Stimulated activated CD8-positive, alpha-beta memory T cell treated with anti-CD3 and anti-CD28 coated beads, Interleukin-15, amount 100 ng/mL, for 4 hours (primary cell): Measurements from ENCODE around the gene PPARA.
"Not testable (repeated sequence)": the region's sequence is repeated elsewhere in the genome, so short reads cannot be mapped to it uniquely, and the experiment has no call there.

Experiments
- DNase-seq, 2 donors: peaks; one replicate each; pipeline ENCODE4 v3.0.0-alpha.2; 2020; ENCODE audit warnings: low read depth in 2 of 2

The PPARA gene

DNA sequence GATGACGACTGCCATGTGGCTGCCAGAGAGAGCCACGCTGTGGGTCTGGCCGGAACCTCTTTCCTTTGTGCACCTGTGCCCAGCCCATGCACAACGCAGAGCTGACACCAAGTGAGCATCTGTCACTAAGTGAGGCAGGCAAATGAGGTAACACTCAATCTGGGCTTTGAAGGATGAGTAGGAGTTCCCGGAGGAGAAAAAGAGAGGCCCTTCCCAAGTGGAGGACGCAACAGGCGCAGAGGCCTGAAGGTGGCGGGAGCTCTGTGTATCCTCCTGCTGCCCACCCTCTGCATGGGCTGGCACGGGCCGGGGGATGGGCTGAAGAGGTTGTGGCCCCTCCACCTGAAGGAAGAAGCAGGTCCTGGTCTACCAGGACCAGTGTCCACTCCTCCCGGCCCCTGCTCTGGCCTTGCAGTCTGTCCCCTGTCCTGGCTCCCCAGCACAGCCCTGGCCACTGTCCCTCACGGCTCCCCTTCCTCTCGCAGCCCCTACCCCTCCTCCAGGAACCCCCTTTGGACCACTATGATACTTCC, 23.4 kb upstream of the PPARA start:
- no peak for DNase-seq

DNA sequence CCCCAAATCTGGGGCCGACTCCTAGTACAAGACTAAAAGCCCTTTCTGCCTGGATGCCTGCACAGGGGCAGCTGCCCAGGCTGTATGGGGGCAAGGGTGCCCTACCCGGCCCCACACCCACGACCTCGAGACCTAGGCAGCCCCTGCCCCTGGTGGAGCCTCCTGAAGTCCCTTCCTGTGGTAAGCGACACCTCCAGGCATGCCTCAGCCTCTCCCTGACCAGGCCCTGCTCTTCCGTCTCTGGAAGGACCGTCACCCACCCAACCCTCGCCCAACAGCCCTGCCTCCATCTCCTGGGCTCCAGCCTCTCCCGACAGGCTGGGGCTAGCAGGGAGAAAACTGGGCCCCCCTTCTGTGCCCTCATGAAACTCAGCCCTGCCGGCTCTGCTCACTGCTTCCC, 22.8 kb upstream of the PPARA start:
- DNase-seq, result no peak

DNA sequence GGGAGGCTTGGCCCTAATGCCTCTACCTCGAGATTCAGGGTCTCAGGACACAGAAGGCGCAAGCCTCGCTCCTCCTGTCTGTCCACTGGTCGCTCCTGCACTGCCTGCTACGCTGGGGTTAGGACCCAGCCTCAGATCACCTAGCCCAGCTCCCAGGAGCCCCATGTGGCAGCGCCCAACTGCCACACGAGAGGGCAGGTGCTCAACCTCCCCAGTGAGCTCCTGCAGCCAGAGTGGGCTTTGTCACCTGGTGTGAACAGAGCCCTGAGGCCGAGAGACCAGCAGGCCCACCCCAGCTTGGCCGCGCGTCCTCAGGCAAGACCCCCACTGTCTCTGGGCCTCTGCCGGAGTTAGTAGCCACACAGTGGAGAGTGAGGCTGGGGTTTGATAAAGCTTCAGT, 21.7 kb upstream of the PPARA start:
- DNase-seq, result no peak

DNA sequence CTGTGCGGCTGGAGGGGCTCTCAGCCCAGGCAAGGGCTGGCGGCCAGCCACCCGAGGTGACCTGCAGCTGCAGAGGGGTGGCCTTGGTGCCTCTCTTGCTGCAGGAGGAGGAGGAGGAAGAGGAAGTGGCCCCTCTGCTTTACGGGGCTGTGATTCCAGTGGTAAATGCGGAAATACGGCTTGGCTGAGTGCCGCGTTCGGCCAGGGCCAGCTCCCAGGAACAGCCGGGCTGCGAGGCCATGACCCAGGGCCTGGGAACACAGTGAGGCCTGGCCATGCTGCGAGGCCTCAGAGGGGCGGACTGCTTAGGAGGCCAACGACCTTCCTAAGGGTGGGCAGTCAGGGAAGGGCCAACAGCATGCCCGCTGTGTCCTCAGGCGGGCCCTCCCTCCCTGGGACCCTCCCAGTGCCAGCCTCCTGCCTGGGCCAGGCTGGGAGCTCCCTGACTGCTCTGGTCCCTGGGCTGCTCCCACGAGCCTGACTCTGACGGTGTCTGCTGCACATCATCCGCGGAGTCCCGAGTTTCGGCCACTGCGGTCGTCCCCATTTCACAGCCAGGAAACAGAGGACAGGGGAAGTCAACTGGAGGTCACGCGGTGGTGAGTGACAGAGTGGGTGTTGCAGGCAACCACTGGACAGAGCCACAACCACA, 20.8 kb upstream of the PPARA start:
- DNase-seq, result no peak

DNA sequence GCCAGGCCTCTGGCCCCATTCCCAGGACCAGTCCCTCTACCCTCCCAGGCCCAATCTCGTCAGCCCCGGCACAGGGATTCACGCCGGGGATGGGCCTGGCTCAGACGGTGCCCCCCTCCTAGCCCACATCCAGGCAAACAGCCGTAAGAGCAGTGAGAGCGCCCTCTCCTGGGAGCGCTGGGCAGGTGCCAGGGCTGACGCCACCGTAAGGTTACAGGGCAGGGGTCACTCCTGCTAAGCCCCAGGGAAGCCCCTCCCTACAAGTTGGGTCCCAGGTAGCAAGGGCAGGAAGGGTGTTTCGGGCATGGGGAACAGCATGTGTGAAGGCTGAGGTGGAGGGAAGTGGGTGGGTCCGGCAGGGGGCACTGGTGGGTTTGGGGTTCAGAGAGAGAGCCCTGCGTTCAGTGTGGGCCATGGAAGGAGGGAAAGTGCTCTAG, 19.2 kb upstream of the PPARA start:
- no peak for DNase-seq

DNA sequence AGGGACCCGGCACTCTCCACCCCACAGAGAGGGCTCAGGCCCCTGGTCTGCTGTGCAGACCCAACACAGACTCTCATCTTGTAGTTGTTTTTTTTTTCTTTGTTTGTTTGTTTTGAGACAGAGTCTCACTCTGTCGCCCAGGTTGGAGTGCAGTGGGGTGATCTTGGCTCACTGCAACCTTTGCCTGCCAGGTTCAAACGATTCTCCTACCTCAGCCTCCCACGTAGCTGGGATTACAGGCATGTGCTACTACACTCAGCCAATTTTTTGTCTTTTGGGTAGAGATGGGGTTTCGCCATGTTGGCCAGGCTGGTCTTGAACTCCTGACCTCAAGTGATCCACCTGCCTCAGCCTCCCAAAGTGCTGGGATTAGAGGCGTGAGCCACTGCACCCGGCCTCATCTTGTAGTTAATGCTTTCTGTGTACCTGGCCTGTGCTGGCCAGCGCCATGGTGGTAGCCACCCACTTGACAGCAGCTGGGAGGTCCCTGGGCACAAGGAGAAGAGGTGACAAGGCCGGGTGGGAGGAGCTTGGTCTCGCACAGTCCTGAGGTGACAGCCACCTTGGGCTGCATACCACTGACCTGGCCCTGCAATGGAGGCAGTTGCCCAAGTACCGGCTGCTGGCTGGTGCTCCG, 18.0 kb upstream of the PPARA start:
- DNase-seq, result not testable (repeated sequence)

DNA sequence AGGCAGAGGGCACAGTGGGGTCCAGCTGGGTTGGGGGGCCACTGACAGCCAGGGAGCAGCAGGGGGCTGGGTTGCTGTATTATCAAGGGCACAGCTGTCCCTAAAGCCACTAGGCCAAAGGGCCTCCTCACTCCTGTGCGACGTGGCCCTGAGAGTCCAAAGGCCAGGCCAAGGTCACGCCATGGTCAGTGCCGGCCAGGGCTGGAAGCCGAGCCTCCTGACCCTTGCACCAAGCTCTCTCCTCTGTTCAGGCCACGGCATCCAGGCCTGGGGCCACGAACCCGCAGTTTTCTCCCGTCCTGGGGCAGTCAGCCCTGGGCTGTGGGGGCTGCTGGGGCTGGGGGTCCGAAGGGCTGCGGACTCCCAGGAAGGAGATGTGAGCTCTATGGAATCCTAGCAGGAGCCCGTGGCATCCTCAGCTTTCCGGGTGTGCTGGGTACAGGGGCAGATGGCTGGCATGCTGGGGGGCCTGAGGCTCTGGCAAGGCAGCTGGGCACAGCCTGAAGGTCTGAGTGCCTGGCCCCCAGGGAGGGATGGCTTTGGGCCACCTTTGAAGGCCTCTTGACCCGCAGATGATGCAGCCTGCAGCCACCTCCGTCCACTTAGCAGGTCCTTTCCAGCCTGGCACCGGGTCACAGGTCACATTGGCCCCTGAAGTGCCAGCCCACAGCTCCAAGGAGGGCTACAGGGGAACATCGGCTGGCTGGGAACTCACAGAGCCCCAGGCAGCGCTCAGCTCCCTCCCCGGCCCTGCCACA, 17.3 kb upstream of the PPARA start:
- DNase-seq, result no peak

DNA sequence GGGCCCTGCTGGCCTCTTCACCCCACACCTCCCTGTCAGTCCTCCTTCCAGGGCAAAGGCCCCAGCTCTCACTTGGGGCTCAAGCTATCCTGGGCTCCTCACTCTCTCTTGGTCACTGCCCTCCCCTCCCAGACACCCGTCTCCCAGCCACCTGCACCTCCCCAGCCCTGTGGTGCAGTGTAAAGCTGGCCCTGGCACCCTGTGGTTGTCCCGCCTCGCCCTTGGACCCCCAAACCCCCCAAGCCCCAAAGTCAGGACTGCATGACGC, 16.8 kb upstream of the PPARA start:
- no peak for DNase-seq

DNA sequence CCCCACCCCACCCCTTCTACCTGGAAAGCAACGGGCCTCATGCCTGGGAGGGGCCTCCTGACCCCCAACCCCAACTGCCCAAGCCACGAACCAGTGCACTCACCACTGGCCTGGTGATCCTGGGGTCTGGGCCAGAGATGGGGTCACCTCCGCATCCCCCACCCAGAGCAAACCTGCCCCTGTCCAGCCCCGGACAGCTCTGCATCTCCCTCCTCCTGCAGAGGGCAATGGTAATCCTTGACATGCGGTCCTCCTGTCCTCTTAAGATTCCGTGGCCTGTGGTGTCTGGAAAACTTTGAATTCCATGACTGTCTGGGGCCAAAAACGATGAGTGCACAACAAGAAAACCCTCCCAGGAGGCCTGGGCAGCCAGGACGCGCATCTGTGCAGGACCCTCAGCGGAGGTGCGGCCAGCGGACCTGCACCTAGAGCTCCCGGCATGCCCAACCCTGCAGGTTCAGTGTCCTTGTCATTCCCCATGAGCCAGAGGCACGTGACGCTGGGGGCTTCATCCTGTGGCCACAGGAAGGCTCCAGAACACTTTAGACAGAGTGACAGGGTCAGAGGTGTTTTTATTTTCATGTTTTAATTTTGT, 16.1 kb upstream of the PPARA start:
- DNase-seq, result no peak

DNA sequence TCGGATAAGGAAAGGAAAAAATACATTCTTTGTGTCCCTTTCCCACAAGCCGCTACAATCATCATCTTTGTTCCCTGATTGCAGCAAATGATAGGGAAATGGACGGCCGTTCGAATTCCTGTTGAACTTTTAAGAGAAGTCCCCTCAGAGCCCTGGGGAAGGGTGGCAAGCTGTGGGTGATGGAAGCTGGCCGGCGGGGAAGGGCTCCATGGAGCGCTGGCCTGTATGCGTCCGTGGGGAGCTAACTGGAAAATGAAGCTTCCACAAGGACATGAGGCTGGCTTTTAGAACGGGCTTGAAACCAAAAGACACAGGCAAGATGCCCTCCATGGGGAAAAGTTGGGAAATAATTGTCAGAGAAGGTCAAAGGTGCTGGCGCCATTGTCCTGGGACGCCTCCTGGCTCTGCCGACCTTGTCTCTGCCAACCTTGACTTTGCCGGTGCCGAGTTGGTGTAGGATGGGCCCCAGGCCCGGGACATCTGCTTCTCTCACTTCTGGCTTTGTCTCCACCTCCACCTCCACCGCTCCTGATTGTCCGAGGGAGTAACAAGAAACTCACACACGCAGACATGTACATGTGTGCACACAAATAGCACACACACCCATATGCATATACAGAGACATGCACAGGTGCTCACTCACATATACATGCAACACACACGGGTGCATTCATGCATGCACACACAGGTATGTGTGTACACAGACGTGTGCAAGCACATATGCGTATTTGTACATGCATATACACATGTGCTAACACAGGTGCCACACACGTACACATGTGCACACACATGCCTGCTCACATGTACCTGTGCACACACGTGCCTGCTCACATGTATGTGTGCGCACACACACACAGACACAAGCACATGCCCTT, 14.5 kb upstream of the PPARA start:
- DNase-seq, result no peak

DNA sequence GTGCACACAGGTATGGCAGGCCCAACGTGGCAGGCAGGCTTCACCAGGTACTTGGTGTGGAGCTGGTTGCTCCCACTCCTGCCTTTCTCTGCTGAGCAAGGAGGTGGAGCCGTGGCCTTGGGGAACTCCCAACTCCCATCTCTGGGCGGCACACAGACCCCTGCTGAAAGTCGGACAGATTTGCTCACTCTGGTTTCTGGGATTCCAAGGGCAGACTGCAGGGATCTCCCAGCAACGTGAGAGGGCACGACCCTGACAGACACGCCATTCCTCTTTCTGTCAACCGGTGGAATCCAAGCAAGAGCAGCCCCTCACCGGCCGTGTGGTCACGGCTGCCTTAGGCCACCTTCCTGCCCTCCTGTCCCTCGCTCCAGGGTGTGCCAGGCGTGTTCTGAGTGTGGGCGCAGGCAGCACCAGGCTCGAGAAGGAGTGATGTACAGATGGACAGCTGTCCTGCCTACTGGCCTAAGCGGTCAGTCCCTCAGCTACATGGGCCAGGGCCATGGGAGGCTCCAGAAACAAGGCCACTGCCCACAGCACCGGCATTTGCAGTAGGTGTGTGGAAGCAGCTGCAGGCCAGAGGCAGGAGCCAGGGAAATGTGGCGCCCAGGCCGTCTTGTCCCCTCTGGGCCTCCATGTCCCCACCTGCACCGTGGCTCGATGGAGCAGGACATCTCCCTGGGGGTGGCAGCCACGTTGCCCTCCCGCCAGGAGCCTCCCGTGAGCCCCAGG, 13.7 kb upstream of the PPARA start:
- DNase-seq, result no peak

DNA sequence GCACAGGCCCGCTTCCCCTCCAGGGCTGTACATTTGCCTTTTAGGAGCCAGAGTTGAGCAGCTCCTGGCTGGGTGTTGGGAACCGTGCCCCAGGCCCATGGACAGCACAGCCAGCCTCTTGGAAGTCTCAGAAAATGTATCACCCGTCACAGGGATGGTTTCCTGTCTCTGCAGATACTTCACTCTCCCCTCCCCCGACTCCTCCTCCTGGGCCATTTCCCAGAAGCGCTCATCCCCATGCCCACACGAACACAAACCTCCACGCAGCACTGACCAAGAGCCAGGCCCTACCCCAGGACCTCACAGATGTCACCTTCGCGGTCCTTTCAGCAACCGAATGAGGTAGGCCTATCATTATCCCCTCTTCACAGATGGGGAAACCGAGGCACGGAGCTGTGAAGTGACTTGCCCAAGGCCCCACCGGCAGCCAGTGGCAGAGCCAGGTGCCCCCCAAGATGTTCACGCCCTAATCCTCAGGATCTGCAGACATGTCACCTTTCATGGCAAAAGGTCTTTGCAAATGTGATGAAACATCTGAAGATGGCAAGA, 13.0 kb upstream of the PPARA start:
- no peak for DNase-seq

DNA sequence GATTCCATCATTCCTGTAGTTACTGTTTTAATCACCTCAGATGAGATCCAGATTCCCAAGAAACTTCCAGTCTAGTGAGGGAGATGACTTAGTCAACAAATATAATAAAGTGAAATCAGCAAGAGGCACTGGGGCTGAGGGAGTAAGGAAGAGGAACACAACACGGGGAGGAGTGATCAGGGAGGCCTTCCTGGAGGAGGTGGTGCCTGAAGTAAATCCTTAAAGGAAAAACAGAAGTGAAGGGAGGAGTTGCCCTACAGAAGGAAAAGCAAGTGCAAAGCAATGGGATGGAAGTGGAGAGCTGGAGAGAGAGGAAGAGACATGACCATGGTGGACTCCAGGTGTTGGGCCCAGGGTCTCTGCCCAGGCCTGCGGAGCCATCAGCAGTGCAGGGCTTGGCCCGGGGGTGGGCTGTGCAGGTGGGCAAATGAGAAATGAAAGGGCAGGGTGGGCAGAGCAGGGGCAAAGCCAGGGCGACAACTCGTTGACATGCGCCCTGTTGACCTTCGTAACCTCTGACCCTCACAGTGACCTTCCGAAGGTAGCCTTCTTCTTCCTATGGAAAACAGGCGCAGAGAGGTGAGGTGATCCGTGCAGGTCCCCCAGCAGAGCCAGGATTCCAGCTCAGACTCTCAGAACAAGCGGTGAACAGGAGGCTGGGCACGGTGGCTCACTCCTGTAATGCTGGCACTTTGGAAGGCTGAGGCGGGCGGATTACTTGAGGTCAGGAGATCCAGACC, 12.1 kb upstream of the PPARA start:
- DNase-seq, result no peak

DNA sequence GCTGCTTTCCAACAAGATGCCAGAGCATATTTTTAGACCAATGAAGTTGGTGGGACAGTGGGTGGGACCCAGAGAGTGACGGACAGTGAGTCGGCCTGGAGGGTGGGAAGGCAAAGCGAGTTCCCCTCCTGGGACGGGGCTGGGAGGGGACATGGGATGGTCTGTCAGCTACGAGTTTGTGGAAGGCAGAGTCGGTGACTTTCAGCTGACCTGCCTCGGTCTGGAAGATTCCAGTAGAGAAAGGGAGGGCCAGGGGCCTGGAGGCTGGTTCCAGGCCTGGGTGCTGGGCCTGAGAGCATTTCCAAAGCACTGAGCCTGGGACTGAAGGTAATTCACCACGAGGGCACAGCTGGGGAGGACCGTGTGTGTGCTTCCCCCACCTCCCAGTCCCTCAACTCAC, 10.9 kb upstream of the PPARA start:
- not testable (repeated sequence) for DNase-seq

DNA sequence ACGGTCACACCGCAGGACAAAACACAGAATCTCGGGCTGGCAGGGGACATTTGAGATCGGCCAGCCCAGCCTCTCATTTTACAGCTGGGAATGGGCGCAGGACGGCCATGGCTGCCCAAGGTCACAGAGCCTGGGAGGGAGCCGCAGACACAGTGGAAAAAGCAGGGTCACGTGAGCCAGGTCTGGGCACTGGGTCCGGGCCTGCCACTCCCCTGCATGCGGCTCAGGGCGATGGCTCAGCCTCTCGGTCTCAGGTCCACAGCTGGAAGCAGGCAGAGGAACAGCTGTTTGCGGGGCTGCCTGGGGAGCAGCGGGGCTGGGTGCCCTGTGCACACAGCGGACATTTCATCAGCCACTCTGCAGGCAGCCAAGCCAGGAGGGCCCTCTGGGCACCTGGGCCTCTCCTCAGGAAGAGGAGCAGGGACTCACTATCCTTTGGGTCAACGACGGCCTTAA, 10.4 kb upstream of the PPARA start:
- no peak for DNase-seq

DNA sequence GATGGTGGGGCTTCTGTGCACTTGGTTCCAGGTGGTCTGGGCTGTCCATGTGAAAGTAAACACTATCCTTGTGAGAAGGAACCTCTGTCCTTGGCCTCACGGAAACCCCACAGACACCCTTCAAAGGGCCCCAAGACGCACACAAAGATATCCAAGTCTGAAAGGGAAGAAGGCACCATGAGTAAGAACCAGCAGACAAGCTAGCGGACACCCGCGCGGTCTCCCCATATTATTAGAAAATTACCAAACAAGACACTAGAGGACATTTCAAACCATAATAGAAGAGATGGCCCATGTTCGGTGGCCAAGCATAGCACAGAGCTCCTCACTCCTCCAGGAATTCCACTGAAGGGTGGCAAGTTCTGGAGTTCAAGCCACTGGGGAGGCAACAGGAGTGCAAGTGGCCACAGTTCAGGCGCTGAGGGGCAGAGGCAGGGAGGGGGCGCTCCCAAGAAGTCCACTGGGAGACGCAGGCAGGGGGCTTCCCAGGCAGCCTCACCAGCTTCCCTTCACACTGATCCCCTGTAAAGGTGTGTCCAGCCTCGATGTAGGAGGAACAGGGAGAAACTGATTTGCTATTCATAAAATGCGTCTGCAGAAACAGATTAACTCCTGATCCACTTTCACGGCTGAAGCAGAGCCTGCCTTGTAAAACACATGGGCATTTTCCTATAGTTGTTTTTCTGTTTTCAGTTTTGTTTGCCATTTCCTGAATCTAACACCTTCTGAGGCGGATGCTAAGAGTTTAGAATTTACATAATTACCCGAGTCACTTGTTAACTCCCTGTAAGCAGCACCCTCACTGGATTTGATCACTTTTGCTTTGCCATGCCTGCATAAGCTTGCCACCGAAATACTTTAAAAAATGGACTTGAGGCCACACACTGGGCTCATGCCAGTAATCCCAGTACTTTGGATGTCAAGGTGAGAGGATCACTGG, 9.1 kb upstream of the PPARA start:
- no peak for DNase-seq

DNA sequence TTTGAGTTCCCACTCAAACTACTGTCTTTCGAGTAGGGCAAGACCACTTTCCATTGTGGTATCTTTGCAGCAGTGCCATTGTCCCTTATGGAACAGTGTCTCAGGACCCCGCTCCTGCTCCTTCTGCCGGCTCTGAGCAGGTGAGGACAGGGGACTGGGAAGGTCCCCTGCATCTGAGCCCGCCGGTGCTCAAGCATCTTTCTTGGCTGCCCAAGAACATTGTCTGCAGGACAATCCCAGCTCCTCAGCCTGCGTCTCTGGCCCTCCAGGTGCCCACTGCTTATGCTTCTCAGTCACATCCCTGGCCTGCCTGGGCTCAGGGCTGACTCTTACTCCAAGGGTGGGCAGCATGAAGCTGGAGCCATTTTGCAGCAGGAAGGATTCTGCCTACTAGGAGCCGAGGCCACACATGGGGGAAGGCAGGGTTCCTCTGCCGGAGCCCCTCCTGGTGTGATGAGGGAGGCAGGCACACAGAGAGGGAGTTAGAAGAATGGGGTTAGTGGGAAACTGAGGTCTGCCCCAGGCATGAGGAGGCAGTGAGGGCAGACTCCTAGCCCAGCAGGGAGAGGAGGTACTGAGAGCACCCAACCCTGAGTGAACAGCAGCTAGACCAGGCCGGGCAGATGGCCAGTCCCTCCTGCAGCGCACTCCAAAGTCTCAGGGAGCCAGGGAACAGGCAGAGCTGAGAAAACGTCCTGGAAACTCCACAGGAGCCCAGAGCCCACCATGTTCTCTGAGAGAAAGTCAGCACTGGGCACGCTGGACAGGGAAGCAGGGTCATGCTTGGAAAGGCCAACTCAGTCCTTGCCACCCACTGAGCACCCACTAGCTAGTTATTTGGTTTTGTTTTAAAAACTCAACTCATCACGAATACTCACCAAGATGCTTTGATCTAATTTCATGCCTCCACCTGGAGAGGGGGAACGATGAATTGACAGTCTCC, 7.5 kb upstream of the PPARA start:
- no peak for DNase-seq
